H1 (cell line): ENCODE data around the gene GABBR1. TPM values are rescaled to one million over a fixed set of nuclear protein-coding genes. Genes with fewer than 3 reads are reported as not detected.
A peak's percentile ranks its signal among the peaks of the same experiment; 100 is the strongest.

Source experiments
- BCL11A ChIP-seq, 2 experiments: IDR thresholded peaks; one replicate each; pipeline ENCODE4 v1.6.1; 2011; ENCODE audit warnings: low read depth in 2 of 2, low read length in 2 of 2, mild to moderate bottlenecking in 2 of 2
- CHD2 ChIP-seq: IDR thresholded peaks from 2 replicates; pipeline ENCODE4 v1.6.1; 2012; ENCODE audit warnings: low read length, improper control_type of control experiment
- EZH2 ChIP-seq: fragments of 200-600 bp; sonication (generic); IDR thresholded peaks from 2 replicates; pipeline ENCODE4 v1.7.1; 2012; ENCODE audit warnings: low read depth, mild to moderate bottlenecking, moderate library complexity, low read length, inconsistent platforms; ENCODE audit not compliant: severe bottlenecking
- GTF2F1 ChIP-seq: IDR thresholded peaks from 2 replicates; pipeline ENCODE4 v1.6.1; 2012; ENCODE audit warnings: low read depth, low read length, improper control_type of control experiment, borderline replicate concordance
- HDAC6 ChIP-seq: IDR thresholded peaks from one replicate; pipeline ENCODE4 v1.7.1; 2012; ENCODE audit warnings: low read depth, mild to moderate bottlenecking, inconsistent platforms, low read length, moderate library complexity
- JUN ChIP-seq: IDR thresholded peaks from 2 replicates; pipeline ENCODE4 v1.6.1; 2011; ENCODE audit warnings: low read depth, mild to moderate bottlenecking, improper control_type of control experiment, low read length
- RFX5 ChIP-seq: IDR thresholded peaks from 2 replicates; pipeline ENCODE4 v1.6.1; 2011; ENCODE audit warnings: low read depth, low read length, improper control_type of control experiment, borderline replicate concordance
- SP2 ChIP-seq: IDR thresholded peaks from 2 replicates; pipeline ENCODE4 v1.6.1; 2012; ENCODE audit warnings: mild to moderate bottlenecking, low read length, inconsistent platforms
- TEAD4 ChIP-seq: IDR thresholded peaks from 2 replicates; pipeline ENCODE4 v1.6.1; 2012; ENCODE audit warnings: low read depth, low read length, inconsistent platforms, mixed read lengths
- ZNF274 ChIP-seq: IDR thresholded peaks from 2 replicates; pipeline ENCODE4 v1.7.0; 2012; ENCODE audit warnings: low read length, borderline replicate concordance; ENCODE audit errors: extremely low read depth
- polyA plus RNA-seq, 7 experiments: library from polyadenylated mRNA; depleted of rRNA in 3 of 7; stranded (reverse) in 5 of 7; unstranded in 2 of 7; fragments of >200 nt in 5 of 7; fragments of 200-250 nt in 2 of 7; gene quantifications; 1 replicate in 5 of 7; 2 replicates in 1 of 7; 4 replicates in 1 of 7; pipeline versions ENCODE4 v1.2.1 to v1.2.3, GENCODE V29; 2011 to 2013; ENCODE audit warnings: missing spikeins in 2 of 7, mixed read lengths in 2 of 7
- total RNA-seq: library from RNA; stranded (reverse); fragmentation: NEBNext Ultra II Directional; extraction: Animal tissue kit (Norgen Biotek cat#: 25700); gene quantifications from 2 replicates; pipeline ENCODE4 v1.2.1, GENCODE V29; 2021
- TF ChIP-seq, protein P1 (sequence below): fragments of 300-600 bp; sonication (generic); IDR thresholded peaks from 2 replicates; pipeline ENCODE4 v1.7.1; 2012; ENCODE audit warnings: low read length, moderate library complexity, mild to moderate bottlenecking, inconsistent platforms; ENCODE audit not compliant: insufficient replicate concordance

GABBR1 gene
- total and polyA plus RNA-seq, 2 of the 8 experiments (the other 6 are each of a cell fraction or from before 2014, with no cell fraction given) = 75.9 to 78.3 TPM

DNA sequence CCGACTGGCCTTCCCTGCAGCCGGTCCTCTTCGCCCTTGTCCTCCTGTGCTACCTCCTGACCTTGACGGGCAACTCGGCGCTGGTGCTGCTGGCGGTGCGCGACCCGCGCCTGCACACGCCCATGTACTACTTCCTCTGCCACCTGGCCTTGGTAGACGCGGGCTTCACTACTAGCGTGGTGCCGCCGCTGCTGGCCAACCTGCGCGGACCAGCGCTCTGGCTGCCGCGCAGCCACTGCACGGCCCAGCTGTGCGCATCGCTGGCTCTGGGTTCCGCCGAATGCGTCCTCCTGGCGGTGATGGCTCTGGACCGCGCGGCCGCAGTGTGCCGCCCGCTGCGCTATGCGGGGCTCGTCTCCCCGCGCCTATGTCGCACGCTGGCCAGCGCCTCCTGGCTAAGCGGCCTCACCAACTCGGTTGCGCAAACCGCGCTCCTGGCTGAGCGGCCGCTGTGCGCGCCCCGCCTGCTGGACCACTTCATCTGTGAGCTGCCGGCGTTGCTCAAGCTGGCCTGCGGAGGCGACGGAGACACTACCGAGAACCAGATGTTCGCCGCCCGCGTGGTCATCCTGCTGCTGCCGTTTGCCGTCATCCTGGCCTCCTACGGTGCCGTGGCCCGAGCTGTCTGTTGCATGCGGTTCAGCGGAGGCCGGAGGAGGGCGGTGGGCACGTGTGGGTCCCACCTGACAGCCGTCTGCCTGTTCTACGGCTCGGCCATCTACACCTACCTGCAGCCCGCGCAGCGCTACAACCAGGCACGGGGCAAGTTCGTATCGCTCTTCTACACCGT is 79.5 kb downstream of the GABBR1 start (continued):
- TF ChIP-seq EZH2 = peak; percentile 73
- TF ChIP-seq HDAC6 = no peak
- TF ChIP-seq, protein P1, sequence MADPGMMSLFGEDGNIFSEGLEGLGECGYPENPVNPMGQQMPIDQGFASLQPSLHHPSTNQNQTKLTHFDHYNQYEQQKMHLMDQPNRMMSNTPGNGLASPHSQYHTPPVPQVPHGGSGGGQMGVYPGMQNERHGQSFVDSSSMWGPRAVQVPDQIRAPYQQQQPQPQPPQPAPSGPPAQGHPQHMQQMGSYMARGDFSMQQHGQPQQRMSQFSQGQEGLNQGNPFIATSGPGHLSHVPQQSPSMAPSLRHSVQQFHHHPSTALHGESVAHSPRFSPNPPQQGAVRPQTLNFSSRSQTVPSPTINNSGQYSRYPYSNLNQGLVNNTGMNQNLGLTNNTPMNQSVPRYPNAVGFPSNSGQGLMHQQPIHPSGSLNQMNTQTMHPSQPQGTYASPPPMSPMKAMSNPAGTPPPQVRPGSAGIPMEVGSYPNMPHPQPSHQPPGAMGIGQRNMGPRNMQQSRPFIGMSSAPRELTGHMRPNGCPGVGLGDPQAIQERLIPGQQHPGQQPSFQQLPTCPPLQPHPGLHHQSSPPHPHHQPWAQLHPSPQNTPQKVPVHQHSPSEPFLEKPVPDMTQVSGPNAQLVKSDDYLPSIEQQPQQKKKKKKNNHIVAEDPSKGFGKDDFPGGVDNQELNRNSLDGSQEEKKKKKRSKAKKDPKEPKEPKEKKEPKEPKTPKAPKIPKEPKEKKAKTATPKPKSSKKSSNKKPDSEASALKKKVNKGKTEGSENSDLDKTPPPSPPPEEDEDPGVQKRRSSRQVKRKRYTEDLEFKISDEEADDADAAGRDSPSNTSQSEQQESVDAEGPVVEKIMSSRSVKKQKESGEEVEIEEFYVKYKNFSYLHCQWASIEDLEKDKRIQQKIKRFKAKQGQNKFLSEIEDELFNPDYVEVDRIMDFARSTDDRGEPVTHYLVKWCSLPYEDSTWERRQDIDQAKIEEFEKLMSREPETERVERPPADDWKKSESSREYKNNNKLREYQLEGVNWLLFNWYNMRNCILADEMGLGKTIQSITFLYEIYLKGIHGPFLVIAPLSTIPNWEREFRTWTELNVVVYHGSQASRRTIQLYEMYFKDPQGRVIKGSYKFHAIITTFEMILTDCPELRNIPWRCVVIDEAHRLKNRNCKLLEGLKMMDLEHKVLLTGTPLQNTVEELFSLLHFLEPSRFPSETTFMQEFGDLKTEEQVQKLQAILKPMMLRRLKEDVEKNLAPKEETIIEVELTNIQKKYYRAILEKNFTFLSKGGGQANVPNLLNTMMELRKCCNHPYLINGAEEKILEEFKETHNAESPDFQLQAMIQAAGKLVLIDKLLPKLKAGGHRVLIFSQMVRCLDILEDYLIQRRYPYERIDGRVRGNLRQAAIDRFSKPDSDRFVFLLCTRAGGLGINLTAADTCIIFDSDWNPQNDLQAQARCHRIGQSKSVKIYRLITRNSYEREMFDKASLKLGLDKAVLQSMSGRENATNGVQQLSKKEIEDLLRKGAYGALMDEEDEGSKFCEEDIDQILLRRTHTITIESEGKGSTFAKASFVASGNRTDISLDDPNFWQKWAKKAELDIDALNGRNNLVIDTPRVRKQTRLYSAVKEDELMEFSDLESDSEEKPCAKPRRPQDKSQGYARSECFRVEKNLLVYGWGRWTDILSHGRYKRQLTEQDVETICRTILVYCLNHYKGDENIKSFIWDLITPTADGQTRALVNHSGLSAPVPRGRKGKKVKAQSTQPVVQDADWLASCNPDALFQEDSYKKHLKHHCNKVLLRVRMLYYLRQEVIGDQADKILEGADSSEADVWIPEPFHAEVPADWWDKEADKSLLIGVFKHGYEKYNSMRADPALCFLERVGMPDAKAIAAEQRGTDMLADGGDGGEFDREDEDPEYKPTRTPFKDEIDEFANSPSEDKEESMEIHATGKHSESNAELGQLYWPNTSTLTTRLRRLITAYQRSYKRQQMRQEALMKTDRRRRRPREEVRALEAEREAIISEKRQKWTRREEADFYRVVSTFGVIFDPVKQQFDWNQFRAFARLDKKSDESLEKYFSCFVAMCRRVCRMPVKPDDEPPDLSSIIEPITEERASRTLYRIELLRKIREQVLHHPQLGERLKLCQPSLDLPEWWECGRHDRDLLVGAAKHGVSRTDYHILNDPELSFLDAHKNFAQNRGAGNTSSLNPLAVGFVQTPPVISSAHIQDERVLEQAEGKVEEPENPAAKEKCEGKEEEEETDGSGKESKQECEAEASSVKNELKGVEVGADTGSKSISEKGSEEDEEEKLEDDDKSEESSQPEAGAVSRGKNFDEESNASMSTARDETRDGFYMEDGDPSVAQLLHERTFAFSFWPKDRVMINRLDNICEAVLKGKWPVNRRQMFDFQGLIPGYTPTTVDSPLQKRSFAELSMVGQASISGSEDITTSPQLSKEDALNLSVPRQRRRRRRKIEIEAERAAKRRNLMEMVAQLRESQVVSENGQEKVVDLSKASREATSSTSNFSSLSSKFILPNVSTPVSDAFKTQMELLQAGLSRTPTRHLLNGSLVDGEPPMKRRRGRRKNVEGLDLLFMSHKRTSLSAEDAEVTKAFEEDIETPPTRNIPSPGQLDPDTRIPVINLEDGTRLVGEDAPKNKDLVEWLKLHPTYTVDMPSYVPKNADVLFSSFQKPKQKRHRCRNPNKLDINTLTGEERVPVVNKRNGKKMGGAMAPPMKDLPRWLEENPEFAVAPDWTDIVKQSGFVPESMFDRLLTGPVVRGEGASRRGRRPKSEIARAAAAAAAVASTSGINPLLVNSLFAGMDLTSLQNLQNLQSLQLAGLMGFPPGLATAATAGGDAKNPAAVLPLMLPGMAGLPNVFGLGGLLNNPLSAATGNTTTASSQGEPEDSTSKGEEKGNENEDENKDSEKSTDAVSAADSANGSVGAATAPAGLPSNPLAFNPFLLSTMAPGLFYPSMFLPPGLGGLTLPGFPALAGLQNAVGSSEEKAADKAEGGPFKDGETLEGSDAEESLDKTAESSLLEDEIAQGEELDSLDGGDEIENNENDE = no peak
- no peak for TF ChIP-seq SP2
- no peak for TF ChIP-seq JUN
- no peak for TF ChIP-seq RFX5
- TF ChIP-seq GTF2F1 = no peak
- peak; percentile 73; the same call in 1 of the 2 replicates for TF ChIP-seq TEAD4
- no peak for TF ChIP-seq ZNF274
- no peak for TF ChIP-seq BCL11A (IDR thresholded peaks at IDR 0.05; ENCODE audit: low read depth in 2 of 2, low read length in 2 of 2)
- no peak for TF ChIP-seq CHD2
